ENCODE measurements around the gene ASB15. TPM values are rescaled to one million over a fixed set of nuclear protein-coding genes. Genes with fewer than 3 reads are reported as not detected.

Gene ASB15
- total and polyA plus RNA-seq, 7 experiments from 2014 or later = 0.07 to 0.15 TPM; not detected in 5

- no peak for DNase-seq
- H3K4me1 Mint-ChIP-seq = peaks cover 0 to 2% (median 0%) of the 10 kb centered on the region in 7 donors
- Histone ChIP-seq H3K27me3 (ENCODE audit: control insufficient read depth in 2 of 2, insufficient read depth in 2 of 2, low read length in 2 of 2) (no peaks in the 10 kb centered on the region), H3K36me3 (ENCODE audit: control insufficient read depth in 2 of 3, insufficient read depth in 3 of 3, low read length in 3 of 3) (no peaks in the 10 kb centered on the region), H3K4me1 (ENCODE audit: control insufficient read depth in 2 of 2, insufficient read depth in 2 of 2, low read length in 2 of 2) (no peaks in the 10 kb centered on the region), H3K4me3 (ENCODE audit: low read length) (no peak overlapping the region), H3K9me3 (ENCODE audit: control insufficient read depth in 2 of 3, low read length in 3 of 3) (no peaks in the 10 kb centered on the region), H3K27ac (ENCODE audit: low read depth, low read length) (no peak overlapping the region)
- intact Hi-C loops (cut with micrococcal nuclease) = loop anchor here in 1 of 2 donors (5.0 kb wide), 1 partner anchor 288 kb away; no protein-coding TSS in a partner anchor
- H3K27me3 Mint-ChIP-seq = peaks cover 18 to 38% (median 21%) of the 10 kb centered on the region in 5 donors
- H3K36me3 Mint-ChIP-seq = no peaks in the 10 kb centered on the region
- no peak for ATAC-seq
- no peak overlapping the region for H3K4me3 Mint-ChIP-seq
- ChIA-PET POLR2A (no interaction called here), CTCF (no interaction called here)
- H3K9me3 Mint-ChIP-seq = peaks cover 0 to 1% (median 0%) of the 10 kb centered on the region in 11 donors
- no peak overlapping the region for H3K27ac Mint-ChIP-seq
Measured at GRCh38 chr7:123583821-123584220, 17.8 kb upstream of the ASB15 start.

- no peaks in the 10 kb centered on the region for H3K27me3 ChIP-seq (ENCODE audit: control insufficient read depth in 2 of 2, insufficient read depth in 2 of 2, low read length in 2 of 2)
- peaks cover 0 to 5% (median 0%) of the 10 kb centered on the region in 5 donors for H3K36me3 Mint-ChIP-seq
- H3K4me1 ChIP-seq (ENCODE audit: control insufficient read depth in 2 of 2, insufficient read depth in 2 of 2, low read length in 2 of 2) = no peaks in the 10 kb centered on the region
- no peak overlapping the region for H3K27ac ChIP-seq (ENCODE audit: low read depth, low read length)
- H3K27me3 Mint-ChIP-seq = peaks cover 34 to 50% (median 40%) of the 10 kb centered on the region in 5 donors
- ATAC-seq (no peak), DNase-seq (no peak)
- H3K9me3 ChIP-seq (ENCODE audit: control insufficient read depth in 2 of 3, low read length in 3 of 3) = no peaks in the 10 kb centered on the region
- H3K36me3 ChIP-seq (ENCODE audit: control insufficient read depth in 2 of 3, insufficient read depth in 3 of 3, low read length in 3 of 3) = no peaks in the 10 kb centered on the region
- H3K27ac Mint-ChIP-seq = no peak overlapping the region
- H3K4me3 ChIP-seq (ENCODE audit: low read length) = no peak overlapping the region
- ChIA-PET POLR2A (no interaction called here), CTCF (no interaction called here)
- H3K9me3 Mint-ChIP-seq = peaks cover 0 to 1% (median 0%) of the 10 kb centered on the region in 11 donors
- H3K4me1 Mint-ChIP-seq = no peaks in the 10 kb centered on the region
- intact Hi-C loops (cut with micrococcal nuclease) = no loop called here
- no peak overlapping the region for H3K4me3 Mint-ChIP-seq
Measured at GRCh38 chr7:123588376-123588775, 13.2 kb upstream of the ASB15 start.

GRCh38 chr7:123594813-123595241 is 6.8 kb upstream of the ASB15 start:
- CTCF ChIA-PET = no interaction called here
- POLR2A ChIA-PET = no interaction called here
- DNase-seq = no peak
- no peaks in the 10 kb centered on the region for H3K9me3 ChIP-seq (ENCODE audit: control insufficient read depth in 2 of 3, low read length in 3 of 3)
- Mint-ChIP-seq H3K27ac (no peak overlapping the region), H3K36me3 (peaks cover 0 to 13% (median 0%) of the 10 kb centered on the region in 5 donors), H3K27me3 (peaks cover 23 to 58% (median 51%) of the 10 kb centered on the region in 5 donors), H3K4me3 (no peak overlapping the region), H3K4me1 (no peaks in the 10 kb centered on the region), H3K9me3 (peaks cover 0 to 2% (median 0%) of the 10 kb centered on the region in 11 donors)
- H3K36me3 ChIP-seq (ENCODE audit: control insufficient read depth in 2 of 3, insufficient read depth in 3 of 3, low read length in 3 of 3) = no peaks in the 10 kb centered on the region
- H3K27ac ChIP-seq (ENCODE audit: low read depth, low read length) = no peak overlapping the region
- no peaks in the 10 kb centered on the region for H3K4me1 ChIP-seq (ENCODE audit: control insufficient read depth in 2 of 2, insufficient read depth in 2 of 2, low read length in 2 of 2)
- no peak overlapping the region for H3K4me3 ChIP-seq (ENCODE audit: low read length)
- ATAC-seq = no peak
- H3K27me3 ChIP-seq (ENCODE audit: control insufficient read depth in 2 of 2, insufficient read depth in 2 of 2, low read length in 2 of 2) = no peaks in the 10 kb centered on the region
- intact Hi-C loops (cut with micrococcal nuclease) = no loop called here

- H3K27me3 ChIP-seq (ENCODE audit: control insufficient read depth in 2 of 2, insufficient read depth in 2 of 2, low read length in 2 of 2) = no peaks in the 10 kb centered on the region
- peaks cover 9 to 32% (median 23%) of the 10 kb centered on the region in 5 donors for H3K27me3 Mint-ChIP-seq
- no peaks in the 10 kb centered on the region for H3K9me3 ChIP-seq (ENCODE audit: control insufficient read depth in 2 of 3, low read length in 3 of 3)
- intact Hi-C loops (cut with micrococcal nuclease) = no loop called here
- H3K9me3 Mint-ChIP-seq = peaks cover 0 to 2% (median 0%) of the 10 kb centered on the region in 11 donors
- no peak overlapping the region for H3K4me3 Mint-ChIP-seq
- H3K27ac ChIP-seq (ENCODE audit: low read depth, low read length) = no peak overlapping the region
- no peaks in the 10 kb centered on the region for H3K4me1 Mint-ChIP-seq
- peaks cover 0 to 8% (median 0%) of the 10 kb centered on the region in 5 donors for H3K36me3 Mint-ChIP-seq
- ATAC-seq (no peak), DNase-seq (no peak)
- ChIA-PET CTCF (no interaction called here), POLR2A (no interaction called here)
- H3K27ac Mint-ChIP-seq = no peak overlapping the region
- H3K36me3 ChIP-seq (ENCODE audit: control insufficient read depth in 2 of 3, insufficient read depth in 3 of 3, low read length in 3 of 3) = no peaks in the 10 kb centered on the region
- no peak overlapping the region for H3K4me3 ChIP-seq (ENCODE audit: low read length)
- no peaks in the 10 kb centered on the region for H3K4me1 ChIP-seq (ENCODE audit: control insufficient read depth in 2 of 2, insufficient read depth in 2 of 2, low read length in 2 of 2)
Measured at GRCh38 chr7:123598657-123599056, 3.0 kb upstream of the ASB15 start.

GRCh38 chr7:123599766-123600165 is 1.9 kb upstream of the ASB15 start:
- Mint-ChIP-seq H3K4me3 (no peak overlapping the region), H3K9me3 (no peaks in the 10 kb centered on the region), H3K36me3 (peaks cover 0 to 4% (median 0%) of the 10 kb centered on the region in 5 donors), H3K27ac (no peak overlapping the region), H3K27me3 (peaks cover 9 to 31% (median 17%) of the 10 kb centered on the region in 5 donors), H3K4me1 (no peaks in the 10 kb centered on the region)
- ATAC-seq (no peak), DNase-seq (no peak)
- Histone ChIP-seq H3K4me1 (ENCODE audit: control insufficient read depth in 2 of 2, insufficient read depth in 2 of 2, low read length in 2 of 2) (no peaks in the 10 kb centered on the region), H3K4me3 (ENCODE audit: low read length) (no peak overlapping the region), H3K9me3 (ENCODE audit: control insufficient read depth in 2 of 3, low read length in 3 of 3) (no peaks in the 10 kb centered on the region), H3K36me3 (ENCODE audit: control insufficient read depth in 2 of 3, insufficient read depth in 3 of 3, low read length in 3 of 3) (no peaks in the 10 kb centered on the region), H3K27me3 (ENCODE audit: control insufficient read depth in 2 of 2, insufficient read depth in 2 of 2, low read length in 2 of 2) (no peaks in the 10 kb centered on the region), H3K27ac (ENCODE audit: low read depth, low read length) (no peak overlapping the region)
- intact Hi-C loops (cut with micrococcal nuclease) = no loop called here
- ChIA-PET CTCF (no interaction called here), POLR2A (no interaction called here)

GRCh38 chr7:123600876-123601275 is 745 bp upstream of the ASB15 start:
- Histone ChIP-seq H3K4me3 (ENCODE audit: low read length) (no peak overlapping the region), H3K27ac (ENCODE audit: low read depth, low read length) (no peak overlapping the region), H3K36me3 (ENCODE audit: control insufficient read depth in 2 of 3, insufficient read depth in 3 of 3, low read length in 3 of 3) (no peaks in the 10 kb centered on the region), H3K27me3 (ENCODE audit: control insufficient read depth in 2 of 2, insufficient read depth in 2 of 2, low read length in 2 of 2) (no peaks in the 10 kb centered on the region), H3K4me1 (ENCODE audit: control insufficient read depth in 2 of 2, insufficient read depth in 2 of 2, low read length in 2 of 2) (no peaks in the 10 kb centered on the region), H3K9me3 (ENCODE audit: control insufficient read depth in 2 of 3, low read length in 3 of 3) (no peaks in the 10 kb centered on the region)
- Mint-ChIP-seq H3K9me3 (no peaks in the 10 kb centered on the region), H3K36me3 (no peaks in the 10 kb centered on the region), H3K4me1 (no peaks in the 10 kb centered on the region), H3K4me3 (no peak overlapping the region), H3K27ac (no peak overlapping the region), H3K27me3 (peaks cover 4 to 25% (median 12%) of the 10 kb centered on the region in 5 donors)
- POLR2A ChIA-PET = no interaction called here
- intact Hi-C loops (cut with micrococcal nuclease) = no loop called here
- CTCF ChIA-PET = no interaction called here
- DNase-seq = no peak
- ATAC-seq = no peak

GRCh38 chr7:123602648-123603047 is 1.0 kb downstream of the ASB15 start:
- Mint-ChIP-seq H3K9me3 (no peaks in the 10 kb centered on the region), H3K36me3 (no peaks in the 10 kb centered on the region), H3K27ac (no peak overlapping the region), H3K4me1 (no peaks in the 10 kb centered on the region), H3K4me3 (no peak overlapping the region), H3K27me3 (peaks cover 0 to 20% (median 12%) of the 10 kb centered on the region in 5 donors)
- no peaks in the 10 kb centered on the region for H3K36me3 ChIP-seq (ENCODE audit: control insufficient read depth in 2 of 3, insufficient read depth in 3 of 3, low read length in 3 of 3)
- intact Hi-C loops (cut with micrococcal nuclease) = no loop called here
- H3K27me3 ChIP-seq (ENCODE audit: control insufficient read depth in 2 of 2, insufficient read depth in 2 of 2, low read length in 2 of 2) = no peaks in the 10 kb centered on the region
- H3K4me1 ChIP-seq (ENCODE audit: control insufficient read depth in 2 of 2, insufficient read depth in 2 of 2, low read length in 2 of 2) = no peaks in the 10 kb centered on the region
- no peak for ATAC-seq
- H3K9me3 ChIP-seq (ENCODE audit: control insufficient read depth in 2 of 3, low read length in 3 of 3) = no peaks in the 10 kb centered on the region
- no peak overlapping the region for H3K27ac ChIP-seq (ENCODE audit: low read depth, low read length)
- ChIA-PET CTCF (interaction anchor here (0.7 kb wide), 1 partner anchor 108 kb away, joined by 3 read pairs; no protein-coding TSS in a partner anchor), POLR2A (no interaction called here)
- no peak for DNase-seq
- no peak overlapping the region for H3K4me3 ChIP-seq (ENCODE audit: low read length)

Data from naive thymus-derived CD4-positive, alpha-beta T cell (primary cell).